Epithelial cell of proximal tubule (primary cell): ENCODE data around the gene PSMG1. TPM values are rescaled to one million over a fixed set of nuclear protein-coding genes. Genes with fewer than 3 reads are reported as not detected.

Source experiments
- DNase-seq: peaks from one replicate; pipeline ENCODE4 v3.0.0-alpha.2; 2011; ENCODE audit warnings: low read depth
- H3K4me3 ChIP-seq: 2 replicates; pipeline ENCODE4 v1.5.1; 2011; ENCODE audit warnings: low read depth, mild to moderate bottlenecking, low read length
- CTCF ChIP-seq: conservative IDR thresholded peaks from 2 replicates; pipeline ENCODE4 v1.5.1; 2012; ENCODE audit warnings: low read depth, mild to moderate bottlenecking, low read length
- total RNA-seq: library from RNA; depleted of rRNA; stranded (reverse); fragments of >200 nt; gene quantifications from 2 replicates; pipeline ENCODE4 v1.2.3, GENCODE V29; 2015

Gene PSMG1
- total RNA-seq, 1 donor from 2014 or later = 47.1 TPM

GRCh38 chr21:39156024-39156423 lies 27.2 kb downstream of the PSMG1 start:
- no peak overlapping the region for H3K4me3 ChIP-seq
- DNase-seq = no peak
- TF ChIP-seq CTCF = no peak

GRCh38 chr21:39155578-39155977 lies 27.7 kb downstream of the PSMG1 start:
- no peak for TF ChIP-seq CTCF
- DNase-seq = no peak
- H3K4me3 ChIP-seq = no peak overlapping the region

GRCh38 chr21:39153842-39154241 lies 29.4 kb downstream of the PSMG1 start:
- no peak for TF ChIP-seq CTCF
- H3K4me3 ChIP-seq = no peak overlapping the region
- no peak for DNase-seq

- DNase-seq = no peak
- no peak overlapping the region for H3K4me3 ChIP-seq
- peak; percentile 54 for TF ChIP-seq CTCF
Observed at GRCh38 chr21:39153373-39153772, 29.9 kb downstream of the PSMG1 start.

GRCh38 chr21:39152271-39152670 lies 31.0 kb downstream of the PSMG1 start:
- TF ChIP-seq CTCF = no peak
- H3K4me3 ChIP-seq = no peak overlapping the region
- no peak for DNase-seq

GRCh38 chr21:39150877-39151276 lies 32.4 kb downstream of the PSMG1 start:
- no peak for TF ChIP-seq CTCF
- DNase-seq = no peak

GRCh38 chr21:39150316-39150715 lies 32.9 kb downstream of the PSMG1 start:
- DNase-seq = no peak
- TF ChIP-seq CTCF = no peak
- no peak overlapping the region for H3K4me3 ChIP-seq

More at GRCh38 chr21:39150877-39151276, 32.4 kb downstream of the PSMG1 start:
- no peak overlapping the region for H3K4me3 ChIP-seq
